Cardiac fibroblast (primary cell): ENCODE results near the gene RHOB.
A peak's percentile ranks its signal among the peaks of the same experiment; 100 is the strongest.

Experiments used
- DNase-seq, 2 donors: peaks; one replicate each; pipeline versions ENCODE4 v3.0.0 to v3.0.0-alpha.2; 2010; ENCODE audit warnings: low read depth in 2 of 2
- H3K4me3 ChIP-seq, 2 donors: replicated peaks in 1 of 2; 1 replicate in 1 of 2; 2 replicates in 1 of 2; pipeline ENCODE4 v1.5.1; 2011; ENCODE audit warnings: low read depth in 2 of 2, low read length in 2 of 2, mild to moderate bottlenecking in 2 of 2, moderate library complexity in 1 of 2
- TF ChIP-seq, protein P1 (sequence below): IDR thresholded peaks from one replicate; pipeline ENCODE4 v1.5.1; 2011; ENCODE audit warnings: low read depth, mild to moderate bottlenecking, low read length, inconsistent platforms

The RHOB gene

DNA sequence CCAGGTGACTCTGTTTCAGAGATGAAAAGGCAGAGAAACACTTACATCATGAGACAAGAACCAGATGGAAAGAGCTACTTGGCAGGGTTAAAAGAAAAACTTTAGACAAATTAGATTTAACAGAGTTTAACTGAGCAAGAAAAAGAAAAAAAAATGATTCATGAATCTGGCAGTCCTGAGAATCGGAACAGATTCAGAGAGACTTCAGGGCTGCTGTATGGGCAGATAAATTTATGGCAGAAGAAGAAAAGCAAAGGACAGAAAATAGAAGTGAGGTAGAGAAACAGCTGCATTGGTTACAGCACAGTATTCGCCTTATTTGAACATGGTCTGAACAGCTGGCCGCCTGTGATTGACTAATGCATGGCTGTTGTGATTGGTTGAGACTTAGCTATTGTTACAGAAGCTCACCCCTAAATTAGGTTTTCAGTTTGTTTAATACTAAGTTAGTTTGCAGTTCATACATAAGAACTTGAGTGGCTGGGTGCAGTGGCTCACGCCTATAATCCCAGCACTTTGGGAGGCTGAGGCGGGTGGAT, 43.0 kb upstream of the RHOB start:
- TF ChIP-seq, protein P1, sequence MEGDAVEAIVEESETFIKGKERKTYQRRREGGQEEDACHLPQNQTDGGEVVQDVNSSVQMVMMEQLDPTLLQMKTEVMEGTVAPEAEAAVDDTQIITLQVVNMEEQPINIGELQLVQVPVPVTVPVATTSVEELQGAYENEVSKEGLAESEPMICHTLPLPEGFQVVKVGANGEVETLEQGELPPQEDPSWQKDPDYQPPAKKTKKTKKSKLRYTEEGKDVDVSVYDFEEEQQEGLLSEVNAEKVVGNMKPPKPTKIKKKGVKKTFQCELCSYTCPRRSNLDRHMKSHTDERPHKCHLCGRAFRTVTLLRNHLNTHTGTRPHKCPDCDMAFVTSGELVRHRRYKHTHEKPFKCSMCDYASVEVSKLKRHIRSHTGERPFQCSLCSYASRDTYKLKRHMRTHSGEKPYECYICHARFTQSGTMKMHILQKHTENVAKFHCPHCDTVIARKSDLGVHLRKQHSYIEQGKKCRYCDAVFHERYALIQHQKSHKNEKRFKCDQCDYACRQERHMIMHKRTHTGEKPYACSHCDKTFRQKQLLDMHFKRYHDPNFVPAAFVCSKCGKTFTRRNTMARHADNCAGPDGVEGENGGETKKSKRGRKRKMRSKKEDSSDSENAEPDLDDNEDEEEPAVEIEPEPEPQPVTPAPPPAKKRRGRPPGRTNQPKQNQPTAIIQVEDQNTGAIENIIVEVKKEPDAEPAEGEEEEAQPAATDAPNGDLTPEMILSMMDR: no peak
- no peak overlapping the region for H3K4me3 ChIP-seq
- DNase-seq: peak in 1 of 2 donors; percentile 35

DNA sequence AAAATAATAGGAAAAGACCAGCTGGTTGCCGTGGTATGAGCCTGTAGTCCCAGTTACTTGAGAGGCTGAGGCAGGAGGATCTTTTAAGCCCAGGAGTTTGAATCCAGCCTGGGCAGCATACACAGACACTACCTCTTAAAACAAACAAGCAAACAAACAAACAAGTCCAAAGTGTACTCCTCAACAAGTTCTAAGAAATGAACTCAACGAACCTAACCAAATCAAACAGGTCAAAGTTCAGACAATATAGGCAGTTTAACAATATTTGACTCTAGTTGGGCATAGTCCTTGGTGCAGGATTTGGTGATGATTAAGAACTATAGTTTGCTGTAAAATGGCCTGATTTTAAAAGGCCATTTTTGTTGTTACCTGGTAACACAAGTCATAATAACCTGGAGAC, 41.9 kb upstream of the RHOB start:
- no peak for DNase-seq
- H3K4me3 ChIP-seq: no peak overlapping the region
- TF ChIP-seq, protein P1: no peak

DNA sequence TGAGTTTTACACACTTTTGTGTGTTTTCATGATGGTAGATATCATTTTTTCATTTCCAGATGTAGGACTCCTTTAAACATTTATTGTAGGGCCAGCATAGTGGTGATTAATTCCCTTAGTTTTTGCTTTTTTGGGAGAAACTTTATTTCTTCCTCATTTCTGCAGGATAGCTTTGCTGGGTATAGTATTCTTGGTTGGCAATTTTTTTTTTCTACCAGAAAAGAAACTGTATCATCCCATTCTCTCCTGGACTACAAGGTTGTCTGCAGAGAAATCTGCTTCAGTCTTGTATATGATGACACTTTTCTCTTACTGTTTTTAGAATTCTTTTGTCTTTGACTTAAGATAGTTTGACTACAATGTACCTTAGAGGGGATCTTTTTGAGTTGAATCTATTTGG, 37.8 kb upstream of the RHOB start:
- DNase-seq: no peak
- TF ChIP-seq, protein P1: no peak
- no peak overlapping the region for H3K4me3 ChIP-seq

DNA sequence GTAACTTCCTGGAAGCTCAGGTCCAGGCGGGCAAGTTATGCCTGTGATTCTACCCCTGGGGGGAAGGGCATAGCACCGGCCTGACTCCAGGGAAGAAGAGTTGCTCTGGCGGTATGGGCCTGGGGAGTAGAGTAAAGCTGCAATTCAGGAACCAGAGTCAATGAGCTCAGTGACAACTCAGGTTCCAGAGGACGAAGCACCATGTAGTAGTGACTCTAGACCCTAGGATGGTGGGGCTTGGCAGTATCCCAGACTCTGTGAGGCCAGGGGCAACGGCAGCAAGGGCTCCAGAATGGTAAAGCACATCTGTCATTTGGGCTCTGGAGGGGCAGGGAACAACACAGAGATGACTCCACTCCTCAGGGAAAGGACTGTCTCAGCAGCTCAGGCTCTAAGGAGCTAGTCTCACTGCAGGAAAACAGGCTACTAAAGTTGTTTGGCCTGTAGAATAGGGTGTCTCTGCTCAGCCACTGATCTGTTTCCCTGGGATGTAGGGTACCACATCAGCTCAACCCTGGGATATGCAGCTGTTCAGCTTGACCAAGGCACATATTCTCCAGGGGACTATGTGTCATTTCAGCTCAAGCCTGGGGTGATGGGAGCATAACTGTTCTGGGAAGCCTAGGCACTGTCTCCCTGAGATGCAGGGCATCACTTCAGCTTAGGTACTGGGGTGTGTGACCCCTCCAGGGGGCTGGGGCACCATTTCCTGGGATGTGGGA, 36.2 kb upstream of the RHOB start:
- DNase-seq: no peak
- H3K4me3 ChIP-seq: no peak overlapping the region
- TF ChIP-seq, protein P1: no peak

DNA sequence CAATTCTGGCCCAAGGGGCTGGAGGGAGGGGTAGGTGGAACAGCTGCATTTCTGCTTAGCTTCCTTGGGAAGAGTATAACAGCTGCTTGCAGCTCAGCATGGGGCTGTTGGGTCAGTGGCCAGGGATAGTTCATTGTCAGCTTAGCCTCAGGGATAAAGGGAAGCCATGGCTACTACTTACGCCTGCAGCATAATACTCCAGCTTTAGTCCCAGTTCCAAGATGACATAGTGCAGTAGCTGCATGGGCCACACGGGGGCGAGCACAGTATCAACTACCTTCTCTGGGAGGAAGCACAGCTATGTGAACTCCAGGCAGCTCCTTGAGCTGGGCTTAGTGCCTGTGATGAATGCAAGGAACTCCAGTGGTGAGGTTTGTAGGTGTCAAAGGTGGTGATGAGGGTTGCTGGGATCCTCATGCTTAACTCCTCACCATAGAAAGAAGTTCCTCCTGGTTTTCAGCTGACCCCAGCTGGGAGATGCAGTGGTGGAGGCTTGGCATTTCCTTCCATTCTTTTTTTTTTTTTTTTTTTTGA, 35.4 kb upstream of the RHOB start:
- peak; percentile 91 for DNase-seq
- no peak overlapping the region for H3K4me3 ChIP-seq
- TF ChIP-seq, protein P1: peak; percentile 92

DNA sequence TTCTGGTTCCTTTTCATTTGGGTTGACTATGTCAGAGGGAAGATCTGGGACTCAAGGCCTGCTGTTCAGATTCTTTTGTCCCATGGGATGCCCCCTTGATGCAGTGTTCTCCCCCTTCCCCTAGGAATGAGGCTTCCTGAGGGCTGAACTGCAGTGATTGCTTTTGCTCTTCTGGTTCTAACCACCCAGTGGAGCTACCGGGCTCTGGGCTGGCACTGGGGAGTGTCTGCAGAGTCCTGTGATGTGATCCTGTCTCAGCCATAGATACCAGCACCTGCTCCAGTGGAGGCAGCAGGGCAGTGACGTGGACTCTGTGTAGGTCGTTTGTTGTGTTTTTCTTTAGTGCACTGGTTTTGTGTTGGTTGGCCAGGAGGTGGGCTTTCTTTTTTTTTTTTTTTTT, 32.1 kb upstream of the RHOB start:
- H3K4me3 ChIP-seq: no peak overlapping the region
- DNase-seq: no peak
- TF ChIP-seq, protein P1: no peak
